EL (cell line): ENCODE results near the gene TUBB1.
"Not testable (repeated sequence)": the region's sequence is repeated elsewhere in the genome, so short reads cannot be mapped to it uniquely, and the experiment has no call there.

Experiments
- DNase-seq: peaks from one replicate; pipeline ENCODE4 v3.0.0-alpha.2; 2016

The TUBB1 gene

DNA sequence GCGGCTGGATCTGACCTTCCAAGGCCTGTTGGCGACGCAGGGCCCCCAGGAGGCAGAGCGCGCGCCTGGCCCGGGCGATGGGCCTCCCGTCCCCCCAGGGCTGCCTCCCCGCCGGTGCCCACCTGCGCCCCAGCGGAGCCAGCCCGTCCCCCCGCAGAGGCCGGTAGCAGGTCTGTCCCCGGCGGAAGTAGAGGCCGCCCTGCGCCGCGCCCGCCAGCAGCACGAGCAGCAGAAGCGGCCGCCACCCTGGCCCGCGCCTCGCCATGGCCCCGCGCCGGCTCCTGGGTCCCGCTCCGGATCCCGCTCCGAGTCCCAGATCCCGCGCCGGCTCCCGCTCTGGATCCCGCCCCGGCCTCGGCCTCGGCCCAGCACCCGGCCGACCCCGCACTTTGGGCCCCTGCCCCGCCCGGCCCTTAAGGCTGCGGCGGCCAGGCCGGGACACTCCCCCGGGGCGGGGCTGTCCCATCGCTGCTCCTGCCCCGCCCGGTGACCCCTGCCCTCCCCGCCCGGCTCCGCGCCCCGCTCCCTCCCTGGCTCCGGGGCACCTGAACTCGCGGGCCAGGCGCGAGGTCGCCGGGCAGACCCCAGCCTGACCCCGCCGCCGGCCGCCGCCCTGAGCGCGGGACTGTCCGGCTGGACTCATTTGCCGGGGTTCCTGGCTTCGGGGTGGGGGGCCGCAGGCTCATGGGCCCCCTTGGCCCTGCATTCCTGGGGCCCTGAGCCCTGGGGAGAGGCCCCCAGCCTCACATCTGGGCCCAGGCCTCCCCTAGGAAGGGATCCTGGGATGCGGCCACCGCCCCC, 12.2 kb upstream of the TUBB1 start, which contains the start of gene CTSZ:
Gene CTSZ, minus strand, starts transcription at position 391 of the 801 bp plus-strand sequence. Its CDS starts 126 bp downstream, at position 265.
- DNase-seq, result peak; percentile 48

DNA sequence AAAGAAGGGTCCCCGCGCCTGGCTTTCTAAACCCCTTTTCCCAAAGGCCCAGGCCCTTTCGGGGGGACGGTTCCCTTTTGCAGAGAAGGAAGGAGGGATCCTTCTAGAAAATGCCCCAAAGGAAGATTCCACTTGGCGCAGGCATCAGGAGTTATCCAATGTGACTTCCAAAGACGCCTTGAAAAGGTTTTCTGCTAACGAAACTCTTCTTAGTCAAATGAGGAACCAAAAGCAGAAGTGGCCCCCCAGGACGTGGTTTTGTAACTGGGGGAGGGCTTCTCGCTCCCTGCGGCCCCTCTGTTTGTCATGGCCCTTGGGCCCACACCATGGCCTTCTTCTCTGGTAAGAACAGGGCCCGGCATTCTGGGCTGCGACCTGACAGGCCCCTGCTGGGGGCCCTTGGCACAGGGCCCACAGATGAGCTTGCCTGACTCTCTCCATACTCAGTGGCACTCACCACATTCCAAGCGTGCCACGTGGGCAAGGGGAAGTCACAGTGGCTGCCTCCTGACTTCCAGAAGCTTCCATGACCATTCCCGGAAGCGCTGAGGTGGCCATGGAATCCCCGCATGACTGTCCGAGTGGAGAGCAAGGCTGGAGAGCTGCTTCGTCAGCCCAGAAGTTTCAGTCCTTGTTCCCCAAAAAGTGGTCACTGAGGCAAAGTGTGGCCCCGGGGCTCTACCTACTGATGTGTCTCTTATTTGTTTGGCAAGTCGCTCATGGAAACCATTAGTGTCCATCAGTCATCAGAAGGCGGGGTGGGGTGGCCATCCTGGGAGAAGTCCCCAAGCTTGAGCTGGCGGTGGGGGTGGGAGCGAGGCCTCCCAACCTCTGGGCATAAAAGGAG, 11.3 kb upstream of the TUBB1 start:
- no peak for DNase-seq

GRCh38 chr20:59008715-59009336, 10.4 kb upstream of the TUBB1 start:
- DNase-seq, result no peak

GRCh38 chr20:59010321-59010994, 8.8 kb upstream of the TUBB1 start:
- no peak for DNase-seq

GRCh38 chr20:59010995-59011873, 8.0 kb upstream of the TUBB1 start:
- peak; percentile 91 for DNase-seq

DNA sequence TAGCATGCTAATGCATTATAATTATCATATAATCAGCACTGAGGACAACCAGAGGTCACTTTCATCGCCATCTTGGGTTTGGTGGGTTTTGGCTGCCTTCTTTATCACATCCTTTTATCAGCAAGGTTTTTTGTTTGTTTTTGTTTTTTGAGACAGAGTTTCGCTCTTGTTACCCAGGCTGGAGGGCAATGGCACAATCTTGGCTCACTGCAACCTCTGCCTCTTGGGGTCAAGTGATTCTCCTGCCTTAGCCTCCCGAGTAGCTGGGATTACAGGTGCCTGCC, 7.4 kb upstream of the TUBB1 start:
- DNase-seq, result not testable (repeated sequence)

DNA sequence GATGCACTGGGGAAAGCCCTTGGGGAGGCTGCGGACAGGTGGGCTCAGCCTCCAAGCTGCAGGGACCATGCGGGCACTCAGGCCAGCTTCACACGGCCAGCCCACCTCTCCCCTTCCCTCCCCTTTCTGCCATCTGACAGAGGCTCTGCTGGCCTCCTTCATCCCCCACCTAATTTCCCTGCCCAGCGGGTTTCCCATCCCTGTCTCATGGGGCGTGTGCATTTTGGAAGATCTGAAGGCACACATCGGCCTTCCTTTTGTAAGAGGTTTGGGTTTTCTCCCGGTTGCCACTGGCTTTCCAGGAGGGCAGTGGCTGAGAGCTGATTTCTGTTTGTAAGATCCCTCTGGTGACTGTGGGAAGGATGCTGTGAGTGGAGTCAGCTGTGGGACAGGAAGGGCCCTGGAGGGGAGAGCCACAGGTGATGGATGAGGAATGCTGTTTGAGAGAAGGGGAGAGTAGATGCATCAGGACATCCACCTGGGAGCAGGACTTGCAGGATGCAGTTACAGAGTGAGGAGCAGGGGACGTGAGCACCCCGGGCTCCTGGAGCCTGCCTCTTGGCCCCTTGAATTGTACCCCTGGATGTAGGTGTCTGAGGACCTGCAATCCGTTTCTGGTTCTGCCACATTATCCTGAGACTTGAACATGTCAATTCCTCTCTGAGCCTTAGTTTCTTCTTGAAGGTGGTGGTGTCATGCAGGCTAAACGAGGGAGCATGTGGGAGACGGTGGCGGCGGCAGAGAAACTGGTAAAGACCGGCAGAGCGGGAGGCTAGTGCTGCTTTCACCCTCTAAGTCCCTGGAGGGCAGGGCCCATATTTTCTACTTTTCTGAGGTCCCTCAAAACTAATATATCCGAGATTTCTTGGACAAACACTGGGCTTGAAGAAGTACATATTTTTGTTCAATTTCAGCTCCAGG, 5.9 kb upstream of the TUBB1 start:
- no peak for DNase-seq

GRCh38 chr20:59013959-59014608, 5.1 kb upstream of the TUBB1 start:
- DNase-seq, result peak; percentile 70

DNA sequence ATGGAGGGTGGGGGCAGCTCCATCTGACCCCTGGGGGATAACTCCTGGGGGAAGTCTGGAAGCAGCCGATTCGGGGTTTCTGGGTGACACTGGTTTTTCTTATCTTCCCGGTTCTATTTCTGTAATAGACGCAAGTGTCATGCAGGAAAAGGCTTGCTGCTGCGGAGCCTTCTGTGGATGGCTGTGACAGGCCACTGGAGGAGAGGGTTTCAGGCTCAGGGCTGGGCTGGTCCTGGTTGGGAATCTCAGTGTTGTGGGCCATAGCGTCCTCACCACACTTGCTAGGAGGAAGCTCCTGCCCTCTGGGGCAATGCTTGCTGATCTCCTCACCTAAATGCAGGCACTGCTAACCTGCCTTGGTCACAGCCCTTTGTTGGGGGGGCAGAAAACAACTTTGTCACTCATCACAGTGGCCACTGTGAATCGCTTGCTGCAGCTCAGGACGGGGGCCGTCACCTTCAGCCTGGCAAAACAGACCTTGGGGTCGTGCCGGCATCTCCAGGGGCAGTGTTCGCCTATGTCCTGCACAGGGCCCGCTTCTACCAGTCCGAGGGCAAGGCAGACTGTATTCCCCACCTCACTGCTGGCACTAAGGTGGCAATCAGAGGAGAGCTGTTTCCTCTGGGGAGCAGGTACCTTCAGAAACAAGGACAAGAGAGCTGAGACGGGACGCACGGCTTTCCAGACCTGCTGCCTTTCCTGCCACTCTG, 4.4 kb upstream of the TUBB1 start:
- DNase-seq, result no peak

DNA sequence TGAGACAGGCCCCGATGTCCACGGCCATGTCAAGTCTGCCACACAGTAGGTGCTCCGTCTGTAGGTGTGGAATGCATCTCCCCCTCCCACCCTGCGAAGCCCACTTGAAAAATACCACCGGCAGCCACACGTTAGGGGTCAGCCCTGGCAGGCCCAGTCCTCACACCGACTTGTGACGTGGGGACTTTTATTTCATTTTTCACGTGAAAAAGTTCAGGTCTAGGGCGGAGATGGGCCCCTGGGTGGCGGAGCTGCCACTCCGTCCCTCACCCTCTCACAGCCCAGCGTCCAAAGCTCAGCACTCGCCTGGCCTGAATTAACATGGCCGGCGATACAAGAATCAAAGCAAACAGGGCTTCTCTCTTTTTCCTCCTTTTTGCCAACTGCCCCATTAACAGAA, 3.8 kb upstream of the TUBB1 start:
- no peak for DNase-seq

GRCh38 chr20:59015812-59016711, 3.2 kb upstream of the TUBB1 start:
- no peak for DNase-seq

DNA sequence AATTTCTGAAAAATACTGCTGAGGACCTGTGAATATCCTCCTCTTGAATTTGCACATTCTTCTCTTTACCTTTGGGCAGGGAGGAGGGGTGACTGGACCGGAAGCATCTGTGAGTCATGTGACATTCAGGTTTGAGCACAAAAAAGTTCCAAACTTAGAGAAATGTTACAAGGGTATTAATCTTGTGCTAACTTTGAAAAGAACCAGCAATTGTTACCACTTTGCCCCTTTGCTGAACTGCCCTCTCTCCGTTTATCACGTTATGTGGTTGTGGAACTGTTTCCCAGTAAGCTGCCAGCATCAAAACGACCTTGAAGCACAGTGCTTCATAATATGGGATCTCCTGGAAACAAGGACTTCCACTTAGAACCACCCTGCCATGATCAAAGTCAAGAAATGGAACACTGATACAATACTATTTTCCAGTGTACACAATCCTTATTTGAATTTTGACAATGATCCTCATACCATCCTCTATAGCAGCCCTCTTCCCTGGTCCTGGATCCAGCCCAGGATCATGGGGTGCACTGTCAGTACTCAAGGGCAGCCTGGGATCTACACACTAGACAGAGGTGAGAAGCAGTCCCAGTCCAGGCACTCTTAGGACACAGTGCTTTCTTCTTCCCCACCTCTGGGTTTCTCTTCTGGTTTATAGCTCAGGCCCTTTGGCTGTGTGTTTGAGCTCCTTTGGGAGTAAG, 2.3 kb upstream of the TUBB1 start:
- DNase-seq, result no peak

GRCh38 chr20:59017493-59018231, 1.6 kb upstream of the TUBB1 start:
- no peak for DNase-seq

- DNase-seq, result no peak
Observed at GRCh38 chr20:59018817-59019216, 412 bp upstream of the TUBB1 start.

DNA sequence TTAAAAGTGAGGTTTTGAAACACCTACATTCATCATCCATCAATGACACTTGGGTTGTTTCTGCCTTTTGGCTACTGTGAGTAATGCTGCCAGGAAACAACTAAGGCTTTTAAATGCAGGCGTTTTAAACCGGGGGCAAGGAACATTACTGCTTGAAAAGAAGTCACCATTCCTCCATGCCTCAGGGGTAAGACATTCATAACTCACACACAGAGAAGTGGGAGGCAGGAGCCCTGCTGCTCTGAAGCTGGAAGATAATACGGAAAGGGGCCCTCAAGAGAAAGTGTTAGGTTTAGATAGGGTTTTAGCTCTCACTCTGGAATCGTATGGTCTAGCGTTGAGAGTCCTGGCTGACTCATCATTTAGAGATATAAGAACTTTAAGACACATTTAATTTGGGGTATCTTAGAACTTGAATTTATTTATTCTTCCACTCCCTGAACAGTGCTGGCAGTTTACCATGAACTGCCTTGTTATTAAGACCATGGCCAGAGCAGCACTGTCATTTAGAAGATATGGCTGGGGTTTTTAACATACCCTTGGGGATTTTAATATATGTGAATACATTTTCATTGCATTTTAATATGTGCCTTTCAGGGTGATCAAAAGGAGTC, 1.8 kb downstream of the TUBB1 start:
- DNase-seq, result peak; percentile 55

- no peak for DNase-seq
Observed at GRCh38 chr20:59022754-59023153, 3.5 kb downstream of the TUBB1 start.

GRCh38 chr20:59023616-59024015, 4.4 kb downstream of the TUBB1 start:
- DNase-seq, result no peak
